GM12878 (cell line): Measurements from ENCODE around the gene RNF112. TPM values are rescaled to one million over a fixed set of nuclear protein-coding genes. Genes with fewer than 3 reads are reported as not detected.
A peak's percentile ranks its signal among the peaks of the same experiment; 100 is the strongest.

Experiments
- ATAC-seq: fragments of 200-7000 bp; cut with Tn5 transposase; 3 replicates; pipeline ENCODE4 v1.9.1; 2020; ENCODE audit warnings: mild to moderate bottlenecking, moderate library complexity
- BruUV-seq: library from RNA; stranded (reverse); fragments of 400-500 nt; replicated peaks from 2 replicates; lab custom pipeline; 2021; lab: Mats Ljungman, UMichigan
- CTCF ChIA-PET: fragments of 300-600 bp; sonication (Branson Sonifier 250); formaldehyde crosslinking; extraction: SDS; loops from one replicate; lab custom pipeline; 2021; ENCODE audit warnings: inconsistent platforms; lab: Yijun Ruan, JAX
- POLR2A ChIA-PET: fragments of 350-600 bp; formaldehyde crosslinking; extraction: SDS; loops from one replicate; lab custom pipeline; 2021; ENCODE audit warnings: inconsistent platforms; lab: Charles Lee
- RAD21 ChIA-PET: fragments of 300-600 bp; sonication (Branson Sonifier 250); formaldehyde crosslinking; loops from one replicate; lab custom pipeline; 2023; ENCODE audit warnings: antibody characterized with exemption; ENCODE audit not compliant: unreplicated experiment; lab: Charles Lee
- SMC1A ChIA-PET: fragments of 300-600 bp; sonication (Branson Sonifier 250); formaldehyde crosslinking; loops from one replicate; lab custom pipeline; 2023; ENCODE audit not compliant: unreplicated experiment, uncharacterized antibody; lab: Charles Lee
- DNase-seq: peaks from one replicate; pipeline ENCODE4 v3.0.0-alpha.2; 2011; ENCODE audit warnings: low read depth, low spot score
- FAIRE-seq: peaks from 3 replicates; lab custom pipeline; 2011; peaks lifted over from hg19 to GRCh38; lab: Jason Lieb, UNC
- H2AFZ ChIP-seq: 2 replicates; pipeline ENCODE4 v1.6.0; 2011; ENCODE audit warnings: low read depth, low read length, control low read depth; ENCODE audit not compliant: control insufficient read depth
- H3K27ac ChIP-seq: 2 replicates; pipeline ENCODE4 v1.5.1; 2011; ENCODE audit warnings: control low read depth; ENCODE audit not compliant: control insufficient read depth, insufficient read depth
- H3K27me3 ChIP-seq, 2 experiments: replicated peaks in 1 of 2; 2 replicates each; pipeline versions ENCODE4 v1.6.0 to v1.6.1; 2011; ENCODE audit warnings: low read length in 1 of 2; ENCODE audit not compliant: control insufficient read depth in 2 of 2, insufficient read depth in 2 of 2
- H3K36me3 ChIP-seq, 2 experiments: 2 replicates each; pipeline ENCODE4 v1.5.1; 2011; ENCODE audit warnings: low read length in 1 of 2; ENCODE audit not compliant: control insufficient read depth in 2 of 2, insufficient read depth in 2 of 2
- H3K4me1 ChIP-seq: 2 replicates; pipeline ENCODE4 v1.6.1; 2011; ENCODE audit warnings: mild to moderate bottlenecking, low read length, moderate library complexity, mixed read lengths; ENCODE audit not compliant: control insufficient read depth, insufficient read depth
- H3K4me2 ChIP-seq: 2 replicates; pipeline ENCODE4 v1.6.0; 2011; ENCODE audit warnings: control low read depth; ENCODE audit not compliant: control insufficient read depth, insufficient read depth
- H3K4me3 ChIP-seq: fragments of 200-600 bp; sonication (generic); 2 replicates; pipeline ENCODE4 v1.5.1; 2016
- H3K79me2 ChIP-seq: 2 replicates; pipeline ENCODE4 v1.6.0; 2011; ENCODE audit warnings: low read length; ENCODE audit not compliant: control insufficient read depth, insufficient read depth
- H3K9ac ChIP-seq: 2 replicates; pipeline ENCODE4 v1.8.0; 2011; ENCODE audit warnings: low read length, control low read depth, mixed read lengths; ENCODE audit not compliant: control insufficient read depth, insufficient read depth
- H3K9me3 ChIP-seq: replicated peaks from 3 replicates; pipeline ENCODE4 v1.5.1; 2011; ENCODE audit warnings: mild to moderate bottlenecking, low read length; ENCODE audit not compliant: control insufficient read depth, insufficient read depth
- H4K20me1 ChIP-seq: 2 replicates; pipeline ENCODE4 v1.6.0; 2011; ENCODE audit not compliant: control insufficient read depth, insufficient read depth
- BHLHE40 ChIP-seq, 2 experiments: fragments of 450-650 bp in 1 of 2; IDR thresholded peaks; 2 replicates each; pipeline ENCODE4 v1.6.1; 2011 to 2017; ENCODE audit warnings: low read depth in 2 of 2, borderline replicate concordance in 1 of 2, improper control_type of control experiment in 1 of 2, low read length in 1 of 2, mild to moderate bottlenecking in 1 of 2
- PKNOX1 ChIP-seq: fragments of 450-650 bp; IDR thresholded peaks from 2 replicates; pipeline ENCODE4 v1.6.1; 2016; ENCODE audit warnings: mild to moderate bottlenecking
- TCF12 ChIP-seq: IDR thresholded peaks from 2 replicates; pipeline ENCODE4 v1.6.1; 2011; ENCODE audit warnings: low read depth, mild to moderate bottlenecking, low read length
- WGBS: methylation state at CpG from one replicate; pipeline ENCODE4 v1.1.6; 2016; ENCODE audit warnings: low lambda C conversion rate; ENCODE audit not compliant: insufficient replicate concordance, insufficient coverage; ENCODE audit errors: missing lambda C conversion rate; 5-methylcytosine and 5-hydroxymethylcytosine counted together
- in situ Hi-C: fragments of 300-500 bp; cut with MboI; formaldehyde crosslinking; loops from 9 replicates; pipeline ENCODE4 v1.14.3; 2018; ENCODE audit warnings: mixed read lengths
- intact Hi-C: fragments of 100-400 bp; cut with micrococcal nuclease; formaldehyde crosslinking; loops from one replicate; pipeline ENCODE4 v1.14.2; 2022; ENCODE audit not compliant: unreplicated experiment
- polyA plus RNA-seq, 11 experiments: library from polyadenylated mRNA; depleted of rRNA in 4 of 11; unstranded in 6 of 11; stranded (reverse) in 5 of 11; fragments of >200 nt; fragmentation: Nextera tagmentation in 4 of 11; fragmentation: Illumina TruSeq in 1 of 11; extraction: Ambion mirVana in 4 of 11; extraction: Trizol in 1 of 11; gene quantifications; 1 replicate in 1 of 11; 2 replicates in 10 of 11; pipeline versions ENCODE4 v1.2.1 to v1.2.3, GENCODE V29; 2011 to 2016; ENCODE audit warnings: inconsistent platforms in 2 of 11, missing spikeins in 2 of 11, low read depth in 1 of 11
- total RNA-seq, 4 experiments: library from RNA; depleted of rRNA in 3 of 4; stranded (reverse); fragments of >200 nt in 3 of 4; fragmentation: Illumina TruSeq in 1 of 4; extraction: Trizol in 1 of 4; gene quantifications; 2 replicates each; pipeline versions ENCODE4 v1.2.1 to v1.2.3, GENCODE V29; 2013 to 2021

RNF112 gene
- total and polyA plus RNA-seq, 10 of the 15 experiments (the other 5 are each of a cell fraction or from before 2014, with no cell fraction given): not detected

DNA sequence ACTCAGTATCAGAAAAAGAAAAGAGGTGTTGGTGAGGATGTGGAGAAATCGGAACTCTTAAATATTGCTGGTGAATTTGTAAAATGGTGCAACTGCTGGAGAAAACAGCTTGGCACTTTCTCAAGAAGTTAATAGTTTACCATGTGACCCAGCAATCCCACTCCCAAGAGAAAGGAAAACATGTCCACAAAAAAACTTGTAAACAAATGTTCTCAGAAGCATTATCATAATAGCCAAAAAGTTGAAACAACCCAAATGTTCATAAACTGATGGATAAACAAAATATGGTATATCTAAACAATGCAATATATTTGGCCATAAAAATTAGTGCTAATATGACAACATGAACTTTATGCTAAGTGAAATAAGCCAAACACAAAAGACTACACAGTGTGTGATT is 35.3 kb upstream of the RNF112 start:
- POLR2A ChIA-PET: no interaction called here
- RAD21 ChIA-PET: interaction anchor here (1.8 kb wide), 1 partner anchor 13 kb away, joined by 5 read pairs; no protein-coding TSS in a partner anchor
- SMC1A ChIA-PET: no interaction called here
- FAIRE-seq (no peak), ATAC-seq (no peak), DNase-seq (no peak)
- H3K79me2 ChIP-seq: peaks cover 4% of the 10 kb centered on the region
- no TSS peak for BruUV-seq
- WGBS: 100% methylated on average over 1 of the region's 1 CpG
- no peak overlapping the region for H3K27ac ChIP-seq
- no peak for TF ChIP-seq BHLHE40 (IDR thresholded peaks at IDR 0.05; ENCODE audit: borderline replicate concordance in 1 of 2, low read depth in 2 of 2, low read length in 1 of 2)
- no peak overlapping the region for H3K4me2 ChIP-seq
- no peak overlapping the region for H3K4me3 ChIP-seq
- H3K36me3 ChIP-seq: peaks cover 4 to 15% of the 10 kb centered on the region in 2 experiments
- H3K27me3 ChIP-seq: no peaks in the 10 kb centered on the region
- CTCF ChIA-PET: interaction anchor here (2.5 kb wide), 1 partner anchor 13 kb away, joined by 17 read pairs; the partner anchor contains the start of gene B9D1
- H3K9ac ChIP-seq: no peak overlapping the region
- 0 out of 2 replicates have a peak, but pooled peaks cover 3% of the 10 kb centered on the region for H4K20me1 ChIP-seq
- intact Hi-C loops: loop anchor here (5.0 kb wide), 1 partner anchor 87 kb away; no protein-coding TSS in a partner anchor
- in situ Hi-C loops: no loop called here
- H2AFZ ChIP-seq: no peak overlapping the region
- H3K4me1 ChIP-seq: peaks cover 17% of the 10 kb centered on the region
- H3K9me3 ChIP-seq: no peaks in the 10 kb centered on the region

- peak overlapping the region; percentile 93 for H3K9ac ChIP-seq
- peaks cover 6% of the 10 kb centered on the region for H3K4me1 ChIP-seq
- intact Hi-C loops (loop anchor here (5.0 kb wide), 1 partner anchor 85 kb away; no protein-coding TSS in a partner anchor), in situ Hi-C loops (no loop called here)
- FAIRE-seq (no peak), ATAC-seq (no peak), DNase-seq (no peak)
- H3K27me3 ChIP-seq: no peaks in the 10 kb centered on the region
- SMC1A ChIA-PET: interaction anchor here (1.5 to 1.8 kb wide), 3 partner anchors 10 to 14 kb away, joined by 4 to 10 read pairs (median 6); partner anchors contain the start of gene B9D1
- TF ChIP-seq PKNOX1: peak; percentile 71
- TF ChIP-seq TCF12: no peak
- H3K79me2 ChIP-seq: peaks cover 4% of the 10 kb centered on the region
- 44% methylated on average over 2 of the region's 2 CpGs for WGBS
- CTCF ChIA-PET: interaction anchor here (0.9 to 1.9 kb wide), 5 partner anchors 14 to 1404 kb away, joined by 3 to 39 read pairs (median 4); partner anchors contain the start of genes B9D1, DRC3 and TOM1L2
- H3K27ac ChIP-seq: peak overlapping the region; percentile 93
- no peaks in the 10 kb centered on the region for H4K20me1 ChIP-seq
- H3K36me3 ChIP-seq: peaks cover 4 to 18% of the 10 kb centered on the region in 2 experiments
- H3K9me3 ChIP-seq: no peaks in the 10 kb centered on the region
- H3K4me2 ChIP-seq: peak overlapping the region; percentile 51
- H3K4me3 ChIP-seq: peak overlapping the region; percentile 84
- POLR2A ChIA-PET: interaction anchor here (1.6 kb wide), 1 partner anchor 85 kb away, joined by 5 read pairs; no protein-coding TSS in a partner anchor
- BruUV-seq: no TSS peak
- H2AFZ ChIP-seq: peak overlapping the region; percentile 100
- RAD21 ChIA-PET: interaction anchor here (1.8 to 1.9 kb wide), 3 partner anchors 15 to 71 kb away, joined by 10 to 21 read pairs (median 14); partner anchors contain the start of gene B9D1
These were observed 34.2 kb upstream of the RNF112 start for GRCh38 chr17:19376811-19377210.
